ENCODE measurements around the gene NAT16. TPM values are rescaled to one million over a fixed set of nuclear protein-coding genes. Genes with fewer than 3 reads are reported as not detected.

Gene NAT16
- total and polyA plus RNA-seq, 2 of the 8 experiments (the other 6 are each of a cell fraction or from before 2014, with no cell fraction given): 0.26 to 0.84 TPM

- H4K8ac ChIP-seq (ENCODE audit: extremely low read depth, insufficient read depth, low read length): no peak overlapping the region
- H3K4me3 ChIP-seq (ENCODE audit: extremely low read depth in 1 of 4, insufficient read depth in 2 of 4, low read depth in 3 of 4, low read length in 4 of 4): peak overlapping the region; percentile 48 to 82 (median 66)
- FAIRE-seq (no peak), DNase-seq (ENCODE audit: low read depth in 1 of 2, low spot score in 2 of 2) (no peak)
- H2AK5ac ChIP-seq (ENCODE audit: low read depth, low read length): peak overlapping the region; percentile 2; the same call in 1 of the 2 replicates
- no peak overlapping the region for H3K56ac ChIP-seq (replicated peaks; ENCODE audit: insufficient read length, low read depth, low read length)
- peak overlapping the region; percentile 70 for H4K91ac ChIP-seq (replicated peaks; ENCODE audit: insufficient read length, low read length)
- peak overlapping the region in 1 of 4 experiments; percentile 45; a peak in 1 of 7 replicates for H3K9ac ChIP-seq (replicated peaks in 1 of 4; ENCODE audit: extremely low read depth in 1 of 4, low read depth in 3 of 4, low read length in 3 of 4)
- H3K79me2 ChIP-seq (ENCODE audit: control insufficient read depth in 1 of 2, insufficient read depth in 2 of 2, low read length in 2 of 2): 0 out of 4 replicates have a peak, but pooled peaks cover 0 to 4% of the 10 kb centered on the region in 2 experiments
- H2AFZ ChIP-seq (ENCODE audit: low read length): no peak overlapping the region
- peaks cover 8 to 26% (median 20%) of the 10 kb centered on the region in 4 experiments for H3K4me1 ChIP-seq (replicated peaks in 1 of 4; ENCODE audit: control insufficient read depth in 3 of 4, insufficient read depth in 4 of 4, low read length in 3 of 4)
- H2BK120ac ChIP-seq (replicated peaks; ENCODE audit: low read depth, low read length): no peak overlapping the region
- no peaks in the 10 kb centered on the region; a peak in 1 of 4 replicates for H3K9me3 ChIP-seq (ENCODE audit: insufficient read depth in 2 of 2, low read depth in 1 of 2, low read length in 1 of 2)
- no peak overlapping the region for H3K27ac ChIP-seq (ENCODE audit: low read depth, low read length)
- H3K23ac ChIP-seq (ENCODE audit: insufficient read length): no peak overlapping the region
- peak overlapping the region; percentile 86; the same call in 1 of the 2 replicates for H2BK20ac ChIP-seq (ENCODE audit: low read length)
- no peak overlapping the region for H4K5ac ChIP-seq (ENCODE audit: insufficient read length, low read depth, low read length)
- peak overlapping the region; percentile 78 to 80 for H3K4me2 ChIP-seq (ENCODE audit: insufficient read depth in 1 of 2, low read depth in 2 of 2, low read length in 2 of 2)
- H3K18ac ChIP-seq (ENCODE audit: extremely low read depth, low read length): peak overlapping the region; percentile 17
- ChIA-PET CTCF (ENCODE audit: partially characterized antibody) (interaction anchor here (0.7 to 7.6 kb wide), 12 partner anchors 10 to 123 kb away, joined by 3 to 115 read pairs (median 4); partner anchors contain the start of genes SERPINE1 and VGF), POLR2A (ENCODE audit: partially characterized antibody) (interaction anchor here (0.6 to 4.7 kb wide), 6 partner anchors 10 to 77 kb away, joined by 3 to 20 read pairs (median 3); partner anchors contain the start of gene VGF)
- no peak overlapping the region for H3K14ac ChIP-seq (ENCODE audit: insufficient read length)
- no peak overlapping the region; the same call in 1 of the 2 replicates for H2BK5ac ChIP-seq (ENCODE audit: low read depth, low read length)
- H3K79me1 ChIP-seq (ENCODE audit: low read depth, low read length): no peaks in the 10 kb centered on the region
- H3K36me3 ChIP-seq (ENCODE audit: control insufficient read depth in 2 of 4, insufficient read depth in 4 of 4, low read length in 3 of 4): peaks cover 0 to 3% (median 1%) of the 10 kb centered on the region in 4 experiments; a peak in 3 of 8 replicates
- H3K4ac ChIP-seq (replicated peaks; ENCODE audit: insufficient read length, low read depth, low read length): no peak overlapping the region
- no peaks in the 10 kb centered on the region for H4K20me1 ChIP-seq (replicated peaks in 1 of 2; ENCODE audit: control insufficient read depth in 1 of 2, insufficient read depth in 2 of 2, low read length in 2 of 2)
- H3K23me2 ChIP-seq (ENCODE audit: low read depth, low read length): no peaks in the 10 kb centered on the region; the same call in 1 of the 2 replicates
- H2BK15ac ChIP-seq (ENCODE audit: low read length): 0 out of 2 replicates have a peak overlapping the region, but pooled peaks have one; percentile 36
- no peak overlapping the region for H2BK12ac ChIP-seq (ENCODE audit: low read depth, low read length)
- H3K27me3 ChIP-seq (replicated peaks in 1 of 4; ENCODE audit: control insufficient read depth in 3 of 4, extremely low read depth in 1 of 4, insufficient read depth in 3 of 4, low read length in 3 of 4): peaks cover 0 to 8% (median 5%) of the 10 kb centered on the region in 4 experiments; a peak in 3 of 7 replicates
- 47% methylated on average over 4 of the region's 4 CpGs; no CpG with 5 or more reads in 1 of the 2 experiments for WGBS, 2 experiments (ENCODE audit: extremely low coverage in 1 of 2, insufficient coverage in 1 of 2, insufficient read length in 1 of 2, insufficient replicate concordance in 2 of 2, low coverage in 1 of 2, low lambda C conversion rate in 2 of 2, missing lambda C conversion rate in 1 of 2)
- no peak for TF ChIP-seq E2F6 (IDR thresholded peaks at IDR 0.05)
- no peak for TF ChIP-seq BRCA1 (IDR thresholded peaks at IDR 0.05; ENCODE audit: low read depth, low read length)
- TF ChIP-seq MAX (IDR thresholded peaks at IDR 0.05): no peak
- TF ChIP-seq NRF1 (IDR thresholded peaks at IDR 0.05; ENCODE audit: low read depth, low read length): no peak
- no peak for TF ChIP-seq SP4 (IDR thresholded peaks at IDR 0.05; ENCODE audit: low read length)
- TF ChIP-seq CTCF (IDR thresholded peaks at IDR 0.05; ENCODE audit: control extremely low read depth in 1 of 3, insufficient read depth in 1 of 3, low read depth in 1 of 3, low read length in 3 of 3): no peak
- no peak for TF ChIP-seq YY1 (IDR thresholded peaks at IDR 0.05; ENCODE audit: low read depth, low read length)
Measured at GRCh38 chr7:101155303-101155702, 24.8 kb downstream of the NAT16 start.

Measured in H1 (cell line).